Esophagus squamous epithelium (tissue), 4 donors: Measurements from ENCODE around the gene HTR3B.

Source experiments
- CTCF ChIP-seq, 6 experiments: fragments of 450-650 bp in 4 of 6; fragments of 200-600 bp in 2 of 6; sonication (generic) in 2 of 6; IDR thresholded peaks; one replicate each; pipeline ENCODE4 v1.5.1; 2016 to 2019; ENCODE audit warnings: antibody characterized with exemption in 6 of 6, mild to moderate bottlenecking in 4 of 6, moderate library complexity in 4 of 6
- POLR2A ChIP-seq, 4 donors: fragments of 450-650 bp; IDR thresholded peaks; one replicate each; pipeline ENCODE4 v1.6.1; 2017; ENCODE audit warnings: antibody characterized with exemption in 4 of 4, mild to moderate bottlenecking in 4 of 4, moderate library complexity in 3 of 4

GRCh38 chr11:113885897-113886296, 18.7 kb upstream of the HTR3B start:
- TF ChIP-seq CTCF (IDR thresholded peaks at IDR 0.05) (no peak), POLR2A (IDR thresholded peaks at IDR 0.05) (no peak)
